COLO829 (cell line): ENCODE results near the gene ADAM12.
"Not testable (repeated sequence)": the region's sequence is repeated elsewhere in the genome, so short reads cannot be mapped to it uniquely, and the experiment has no call there.

Experiments used
- DNase-seq: peaks from one replicate; pipeline ENCODE4 v3.0.0; 2012; ENCODE audit warnings: low spot score

The ADAM12 gene

GRCh38 chr10:126262233-126262838 lies 125.9 kb downstream of the ADAM12 start:
- no peak for DNase-seq

GRCh38 chr10:126259760-126260479 lies 128.4 kb downstream of the ADAM12 start:
- DNase-seq, result no peak

GRCh38 chr10:126256864-126257263 lies 131.4 kb downstream of the ADAM12 start:
- no peak for DNase-seq

GRCh38 chr10:126255313-126255712 lies 133.0 kb downstream of the ADAM12 start:
- DNase-seq, result no peak

GRCh38 chr10:126253611-126253998 lies 134.7 kb downstream of the ADAM12 start:
- DNase-seq, result no peak

- DNase-seq, result peak; percentile 80
Observed at GRCh38 chr10:126252884-126253610, 135.2 kb downstream of the ADAM12 start.

GRCh38 chr10:126251778-126252407 lies 136.4 kb downstream of the ADAM12 start:
- no peak for DNase-seq

- DNase-seq, result no peak
Observed at GRCh38 chr10:126250527-126251310, 137.6 kb downstream of the ADAM12 start.

- no peak for DNase-seq
Observed at GRCh38 chr10:126250045-126250444, 138.2 kb downstream of the ADAM12 start.

- DNase-seq, result peak; percentile 90
Observed at GRCh38 chr10:126247446-126247975, 140.8 kb downstream of the ADAM12 start.

GRCh38 chr10:126246396-126246795 lies 141.9 kb downstream of the ADAM12 start:
- DNase-seq, result not testable (repeated sequence)

GRCh38 chr10:126245501-126245900 lies 142.8 kb downstream of the ADAM12 start:
- DNase-seq, result no peak

- DNase-seq, result no peak
Observed at GRCh38 chr10:126243971-126244370, 144.3 kb downstream of the ADAM12 start.

GRCh38 chr10:126243306-126243705 lies 145.0 kb downstream of the ADAM12 start:
- DNase-seq, result no peak

- DNase-seq, result no peak
Observed at GRCh38 chr10:126242397-126243260, 145.6 kb downstream of the ADAM12 start.

GRCh38 chr10:126240483-126240882 lies 147.8 kb downstream of the ADAM12 start:
- DNase-seq, result no peak

GRCh38 chr10:126239844-126240243 lies 148.4 kb downstream of the ADAM12 start:
- no peak for DNase-seq

GRCh38 chr10:126235979-126236851 lies 152.1 kb downstream of the ADAM12 start:
- DNase-seq, result no peak
